Measurements from ENCODE around the gene SLC2A10. TPM values are rescaled to one million over a fixed set of nuclear protein-coding genes. Genes with fewer than 3 reads are reported as not detected.

The SLC2A10 gene
- total and polyA plus RNA-seq, 2 experiments from 2014 or later: 4.9 to 14.6 TPM

DNA sequence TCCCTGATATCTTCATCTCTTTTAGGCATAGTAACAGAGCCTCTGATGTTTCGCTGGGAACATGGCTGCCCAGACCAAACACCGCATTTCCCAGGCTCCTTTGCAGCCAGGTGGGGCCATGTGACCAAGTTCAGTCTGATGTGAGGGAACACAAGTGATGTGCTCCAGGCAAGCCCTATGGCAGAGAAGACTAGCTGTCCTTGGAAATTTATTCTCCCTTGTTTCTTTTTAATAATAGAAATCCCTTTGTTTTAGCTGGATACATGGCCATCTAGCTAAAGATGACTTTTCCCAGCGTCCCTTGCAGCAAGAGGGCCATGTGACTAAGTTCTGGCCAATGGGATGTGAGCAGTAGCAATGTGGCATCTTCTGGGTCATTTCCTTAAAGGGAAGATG is 30.8 kb downstream of the SLC2A10 start (continued):
- TF ChIP-seq ZNF462 (CRISPR knock-in tag; IDR thresholded peaks at IDR 0.05): no peak
- no peak for TF ChIP-seq EZH2 (IDR thresholded peaks at IDR 0.05; ENCODE audit: low read depth, unreplicated experiment)
- no peak for TF ChIP-seq CTCF (conservative IDR thresholded peaks at IDR 0.05; ENCODE audit: low read depth in 2 of 2)

GRCh38 chr20:46741924-46742668 is 32.6 kb downstream of the SLC2A10 start:
- Histone ChIP-seq H3K27me3 (ENCODE audit: insufficient read depth) (no peaks in the 10 kb centered on the region), H3K9me2 (ENCODE audit: insufficient read depth) (no peaks in the 10 kb centered on the region), H3K36me3 (ENCODE audit: insufficient read depth) (no peaks in the 10 kb centered on the region), H3K4me2 (no peak overlapping the region), H3K27ac (ENCODE audit: low read depth) (no peak overlapping the region), H3F3A (replicated peaks; ENCODE audit: low read depth) (no peaks in the 10 kb centered on the region), H2AFZ (no peak overlapping the region; the same call in 1 of the 2 replicates), H3K4me1 (ENCODE audit: insufficient read depth) (no peaks in the 10 kb centered on the region), H4K20me1 (replicated peaks; ENCODE audit: insufficient read depth) (no peaks in the 10 kb centered on the region), H3K79me2 (replicated peaks; ENCODE audit: insufficient read depth) (no peaks in the 10 kb centered on the region), H3K4me3 (no peak overlapping the region)
- DNase-seq (ENCODE audit: low spot score): peak; percentile 17
- no peaks in the 10 kb centered on the region for H3K27me3 Mint-ChIP-seq (ENCODE audit: insufficient read depth, low read depth, poor library complexity)
- no peaks in the 10 kb centered on the region for H3K36me3 Mint-ChIP-seq (ENCODE audit: low read depth)
- ATAC-seq: peak; percentile 52
- H3K27ac Mint-ChIP-seq: no peak overlapping the region
- TF ChIP-seq STAT1 (IDR thresholded peaks at IDR 0.05; ENCODE audit: unreplicated experiment): no peak
- no peaks in the 10 kb centered on the region; the same call in 1 of the 3 replicates for H3K9me3 Mint-ChIP-seq
- H3K4me3 Mint-ChIP-seq: no peak overlapping the region
- H3K4me1 Mint-ChIP-seq: peaks cover 9% of the 10 kb centered on the region; the same call in 2 of the 3 replicates

Data from GM23338 (cell line).